ENCODE measurements around the gene BANF2.

- TF ChIP-seq POLR2A (IDR thresholded peaks at IDR 0.05): no peak
- TF ChIP-seq CTCF (IDR thresholded peaks at IDR 0.05): no peak
Measured at GRCh38 chr20:17772005-17772343, 72.2 kb downstream of the BANF2 start.

Data from testis (tissue), 2 donors.